Measurements from ENCODE around the gene ANKS1B. TPM values are rescaled to one million over a fixed set of nuclear protein-coding genes. Genes with fewer than 3 reads are reported as not detected.

Gene ANKS1B
- total and polyA plus RNA-seq, 4 donors = 0.03 to 3.4 (median 0.53) TPM

GRCh38 chr12:99875081-99875480, 109.7 kb downstream of the ANKS1B start:
- no peak for TF ChIP-seq CTCF (IDR thresholded peaks at IDR 0.05; ENCODE audit: low read depth, low read length, missing input control)
- no peak for TF ChIP-seq ZBTB33 (IDR thresholded peaks at IDR 0.05)
- TF ChIP-seq EGR1 (IDR thresholded peaks at IDR 0.05; ENCODE audit: low read depth in 2 of 2) = no peak
- no peak for TF ChIP-seq FOXA2 (IDR thresholded peaks at IDR 0.05)
- Histone ChIP-seq H3K36me3 (ENCODE audit: control insufficient read depth in 4 of 4, insufficient read depth in 3 of 4, low read depth in 1 of 4, low read length in 3 of 4) (no peaks in the 10 kb centered on the region), H3K27ac (ENCODE audit: low read depth in 1 of 2, low read length in 2 of 2) (no peak overlapping the region), H3K9ac (ENCODE audit: low read depth in 1 of 2, low read length in 2 of 2) (no peak overlapping the region), H3K4me3 (ENCODE audit: low read depth in 1 of 3, low read length in 3 of 3) (no peak overlapping the region), H3K27me3 (ENCODE audit: control insufficient read depth in 4 of 4, insufficient read depth in 4 of 4, low read length in 3 of 4) (no peaks in the 10 kb centered on the region), H3K4me1 (ENCODE audit: control insufficient read depth in 4 of 4, insufficient read depth in 4 of 4, low read length in 3 of 4) (no peaks in the 10 kb centered on the region), H3K9me3 (ENCODE audit: control insufficient read depth in 4 of 4, low read length in 3 of 4) (peaks cover 0 to under 1% (median 0%) of the 10 kb centered on the region in 4 donors)
- no peak for DNase-seq (ENCODE audit: low spot score)

GRCh38 chr12:99870085-99870484, 114.7 kb downstream of the ANKS1B start:
- Histone ChIP-seq H3K27me3 (ENCODE audit: control insufficient read depth in 4 of 4, insufficient read depth in 4 of 4, low read length in 3 of 4) (no peaks in the 10 kb centered on the region), H3K9me3 (ENCODE audit: control insufficient read depth in 4 of 4, low read length in 3 of 4) (peaks cover 0 to 2% (median under 1%) of the 10 kb centered on the region in 4 donors), H3K4me1 (ENCODE audit: control insufficient read depth in 4 of 4, insufficient read depth in 4 of 4, low read length in 3 of 4) (no peaks in the 10 kb centered on the region), H3K27ac (ENCODE audit: low read depth in 1 of 2, low read length in 2 of 2) (no peak overlapping the region), H3K4me3 (ENCODE audit: low read depth in 1 of 3, low read length in 3 of 3) (no peak overlapping the region), H3K9ac (ENCODE audit: low read depth in 1 of 2, low read length in 2 of 2) (no peak overlapping the region), H3K36me3 (ENCODE audit: control insufficient read depth in 4 of 4, insufficient read depth in 3 of 4, low read depth in 1 of 4, low read length in 3 of 4) (no peaks in the 10 kb centered on the region)
- TF ChIP-seq YY1 (IDR thresholded peaks at IDR 0.05) = no peak
- 91% methylated on average over 5 of the region's 5 CpGs for WGBS
- no peak for DNase-seq (ENCODE audit: low spot score)

GRCh38 chr12:99861731-99862130, 123.0 kb downstream of the ANKS1B start:
- TF ChIP-seq EGR1 (IDR thresholded peaks at IDR 0.05; ENCODE audit: low read depth in 2 of 2) (no peak), FOXA1 (IDR thresholded peaks at IDR 0.05) (no peak), FOXA2 (IDR thresholded peaks at IDR 0.05) (no peak), HNF4G (IDR thresholded peaks at IDR 0.05) (no peak)
- Histone ChIP-seq H3K4me3 (ENCODE audit: low read depth in 1 of 3, low read length in 3 of 3) (no peak overlapping the region), H3K27ac (ENCODE audit: low read depth in 1 of 2, low read length in 2 of 2) (no peak overlapping the region), H3K4me1 (ENCODE audit: control insufficient read depth in 4 of 4, insufficient read depth in 4 of 4, low read length in 3 of 4) (no peaks in the 10 kb centered on the region), H3K36me3 (ENCODE audit: control insufficient read depth in 4 of 4, insufficient read depth in 3 of 4, low read depth in 1 of 4, low read length in 3 of 4) (no peaks in the 10 kb centered on the region), H3K9me3 (ENCODE audit: control insufficient read depth in 4 of 4, low read length in 3 of 4) (no peaks in the 10 kb centered on the region), H3K27me3 (ENCODE audit: control insufficient read depth in 4 of 4, insufficient read depth in 4 of 4, low read length in 3 of 4) (no peaks in the 10 kb centered on the region), H3K9ac (ENCODE audit: low read depth in 1 of 2, low read length in 2 of 2) (no peak overlapping the region)
- no peak for DNase-seq (ENCODE audit: low spot score)
- 80% methylated on average over 4 of the region's 4 CpGs for WGBS

GRCh38 chr12:99859126-99859525, 125.6 kb downstream of the ANKS1B start:
- H3K9ac ChIP-seq (ENCODE audit: low read depth in 1 of 2, low read length in 2 of 2) = no peak overlapping the region
- H3K36me3 ChIP-seq (ENCODE audit: control insufficient read depth in 4 of 4, insufficient read depth in 3 of 4, low read depth in 1 of 4, low read length in 3 of 4) = no peaks in the 10 kb centered on the region
- H3K4me3 ChIP-seq (ENCODE audit: low read depth in 1 of 3, low read length in 3 of 3) = no peak overlapping the region
- no peaks in the 10 kb centered on the region for H3K4me1 ChIP-seq (ENCODE audit: control insufficient read depth in 4 of 4, insufficient read depth in 4 of 4, low read length in 3 of 4)
- no peak overlapping the region for H3K27ac ChIP-seq (ENCODE audit: low read depth in 1 of 2, low read length in 2 of 2)
- DNase-seq (ENCODE audit: low spot score) = no peak
- TF ChIP-seq RAD21 (IDR thresholded peaks at IDR 0.05) (no peak), NR2F2 (IDR thresholded peaks at IDR 0.05) (no peak), EGR1 (IDR thresholded peaks at IDR 0.05; ENCODE audit: low read depth in 2 of 2) (no peak), SP1 (IDR thresholded peaks at IDR 0.05) (no peak)
- H3K27me3 ChIP-seq (ENCODE audit: control insufficient read depth in 4 of 4, insufficient read depth in 4 of 4, low read length in 3 of 4) = no peaks in the 10 kb centered on the region
- H3K9me3 ChIP-seq (ENCODE audit: control insufficient read depth in 4 of 4, low read length in 3 of 4) = no peaks in the 10 kb centered on the region
- WGBS = 85% methylated on average over 1 of the region's 1 CpG
